PC-9 (cell line): ENCODE measurements around the gene SLC22A15. TPM values are rescaled to one million over a fixed set of nuclear protein-coding genes. Genes with fewer than 3 reads are reported as not detected.

Experiments used
- BruUV-seq: library from RNA; stranded (reverse); fragments of 400-500 nt; replicated peaks from 2 replicates; lab custom pipeline; 2021; lab: Mats Ljungman, UMichigan
- CTCF ChIA-PET: fragments of 300-600 bp; sonication (Branson Sonifier 250); formaldehyde crosslinking; loops from one replicate; lab custom pipeline; 2022; ENCODE audit warnings: antibody characterized with exemption; lab: Charles Lee
- POLR2A ChIA-PET: fragments of 300-600 bp; sonication (Branson Sonifier 250); formaldehyde crosslinking; loops from one replicate; lab custom pipeline; 2022; ENCODE audit warnings: antibody characterized with exemption; ENCODE audit not compliant: unreplicated experiment; lab: Charles Lee
- DNase-seq, 2 experiments: peaks; one replicate each; pipeline versions ENCODE4 v3.0.0 to v3.0.0-alpha.2; 2015 to 2022; ENCODE audit warnings: mixed read lengths in 1 of 2
- H2AFZ ChIP-seq: fragments of 200-600 bp; sonication (generic); 2 replicates; pipeline ENCODE4 v1.8.1; 2017; ENCODE audit warnings: antibody characterized with exemption
- H3F3A ChIP-seq: fragments of 200-600 bp; sonication (generic); 2 replicates; pipeline ENCODE4 v1.8.1; 2017; ENCODE audit warnings: antibody characterized with exemption, mild to moderate bottlenecking, low read depth; ENCODE audit not compliant: insufficient read depth
- H3K27ac ChIP-seq: fragments of 200-600 bp; sonication (generic); 2 replicates; pipeline ENCODE4 v1.6.1; 2016; ENCODE audit warnings: mixed run types
- H3K27me3 ChIP-seq: fragments of 200-600 bp; sonication (generic); 2 replicates; pipeline ENCODE4 v1.6.1; 2016; ENCODE audit warnings: low read depth, mixed run types; ENCODE audit not compliant: insufficient read depth
- H3K36me3 ChIP-seq: fragments of 200-600 bp; sonication (generic); 2 replicates; pipeline ENCODE4 v1.6.1; 2016; ENCODE audit warnings: low read depth, mixed run types
- H3K4me1 ChIP-seq: fragments of 200-600 bp; sonication (generic); replicated peaks from 2 replicates; pipeline ENCODE4 v1.6.1; 2016; ENCODE audit warnings: mixed run types; ENCODE audit not compliant: insufficient read depth
- H3K4me2 ChIP-seq: fragments of 200-600 bp; sonication (generic); 2 replicates; pipeline ENCODE4 v1.6.1; 2017; ENCODE audit warnings: mixed run types
- H3K4me3 ChIP-seq: fragments of 200-600 bp; sonication (generic); 2 replicates; pipeline ENCODE4 v1.6.1; 2016; ENCODE audit warnings: mixed run types
- H3K79me2 ChIP-seq: fragments of 200-600 bp; sonication (generic); 2 replicates; pipeline ENCODE4 v1.6.1; 2017; ENCODE audit warnings: low read depth, mixed run types
- H3K9me2 ChIP-seq: fragments of 200-600 bp; sonication (generic); 2 replicates; pipeline ENCODE4 v1.8.1; 2017; ENCODE audit warnings: mild to moderate bottlenecking; ENCODE audit not compliant: insufficient read depth
- H3K9me3 ChIP-seq: fragments of 200-600 bp; sonication (generic); 2 replicates; pipeline ENCODE4 v1.8.1; 2016; ENCODE audit warnings: low read depth; ENCODE audit not compliant: insufficient read depth
- H4K20me1 ChIP-seq: fragments of 200-600 bp; sonication (generic); 2 replicates; pipeline ENCODE4 v1.8.1; 2017; ENCODE audit not compliant: insufficient read depth
- CTCF ChIP-seq: fragments of 200-600 bp; sonication (generic); conservative IDR thresholded peaks from 2 replicates; pipeline ENCODE4 v1.6.1; 2017; ENCODE audit warnings: mixed run types, antibody characterized with exemption, mild to moderate bottlenecking, moderate library complexity
- EZH2 ChIP-seq: fragments of 200-600 bp; sonication (generic); IDR thresholded peaks from 2 replicates; pipeline ENCODE4 v1.8.0; 2017; ENCODE audit warnings: antibody characterized with exemption, low read depth
- intact Hi-C: fragments of 100-400 bp; cut with micrococcal nuclease; formaldehyde crosslinking; loops from one replicate; pipeline ENCODE4 v1.10.0; 2022; ENCODE audit not compliant: unreplicated experiment
- total RNA-seq: library from RNA; stranded (reverse); gene quantifications from 2 replicates; pipeline ENCODE4 v1.2.3, GENCODE V29; 2021

SLC22A15 gene
- total RNA-seq, 1 experiment from 2014 or later: 1.8 TPM

DNA sequence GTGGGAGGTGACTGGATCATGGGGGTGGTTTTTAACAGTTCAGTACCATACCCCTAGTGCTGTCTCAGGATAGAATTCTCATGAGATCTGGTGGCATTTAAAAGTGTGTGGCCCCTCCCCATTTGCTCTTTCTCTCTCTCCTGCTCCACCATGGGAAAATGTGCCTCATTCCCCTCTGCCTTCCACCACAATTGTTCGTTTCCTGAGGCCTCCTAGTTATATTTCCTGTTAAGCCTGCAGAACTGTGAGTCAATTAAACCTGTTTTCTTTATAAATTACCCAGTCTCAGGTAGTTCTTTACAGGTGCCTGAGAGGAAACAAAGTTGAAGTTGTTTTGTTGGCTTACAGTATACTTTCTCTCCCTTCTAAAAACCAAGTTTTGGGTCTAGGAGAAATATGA, 23.1 kb upstream of the SLC22A15 start:
- 0 out of 2 replicates have a peak, but pooled peaks cover 4% of the 10 kb centered on the region for H3F3A ChIP-seq
- H3K79me2 ChIP-seq: no peaks in the 10 kb centered on the region
- no peaks in the 10 kb centered on the region for H4K20me1 ChIP-seq
- ChIA-PET CTCF (no interaction called here), POLR2A (no interaction called here)
- no TSS peak for BruUV-seq
- no peaks in the 10 kb centered on the region for H3K9me3 ChIP-seq
- H3K9me2 ChIP-seq: 0 out of 2 replicates have a peak, but pooled peaks cover 9% of the 10 kb centered on the region
- H3K4me1 ChIP-seq: peaks cover 15% of the 10 kb centered on the region
- intact Hi-C loops: no loop called here
- peak overlapping the region; percentile 48 for H2AFZ ChIP-seq
- no peaks in the 10 kb centered on the region for H3K27me3 ChIP-seq
- no peak for DNase-seq
- H3K27ac ChIP-seq: no peak overlapping the region
- no peak overlapping the region for H3K4me2 ChIP-seq
- H3K4me3 ChIP-seq: no peak overlapping the region
- TF ChIP-seq CTCF (no peak), EZH2 (no peak)
- H3K36me3 ChIP-seq: no peaks in the 10 kb centered on the region

DNA sequence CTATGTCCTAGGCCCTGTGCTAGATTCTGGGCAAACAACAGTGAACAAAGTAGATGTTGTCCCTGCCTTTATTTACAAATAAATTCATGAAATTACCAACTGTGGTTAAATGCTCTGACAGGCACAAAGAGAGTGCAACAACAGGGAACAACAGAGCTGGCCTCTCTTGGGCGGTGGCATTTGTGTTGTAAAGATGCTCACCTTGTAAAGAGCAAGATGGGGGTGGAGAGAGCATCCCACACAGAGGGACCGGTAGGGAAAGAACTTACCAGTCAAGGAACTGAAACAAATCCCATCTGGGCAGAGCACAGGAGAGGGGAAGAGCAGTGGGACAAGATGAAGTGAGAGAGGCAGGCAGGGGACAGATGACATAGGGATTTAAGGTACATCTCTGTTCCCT, 21.6 kb upstream of the SLC22A15 start:
- H3K4me2 ChIP-seq: no peak overlapping the region
- H3K27me3 ChIP-seq: no peaks in the 10 kb centered on the region
- H3K36me3 ChIP-seq: no peaks in the 10 kb centered on the region
- intact Hi-C loops: no loop called here
- POLR2A ChIA-PET: no interaction called here
- TF ChIP-seq EZH2 (no peak), CTCF (no peak)
- DNase-seq: no peak
- no peaks in the 10 kb centered on the region for H4K20me1 ChIP-seq
- H3F3A ChIP-seq: 0 out of 2 replicates have a peak, but pooled peaks cover 4% of the 10 kb centered on the region
- no TSS peak for BruUV-seq
- CTCF ChIA-PET: no interaction called here
- H3K9me3 ChIP-seq: no peaks in the 10 kb centered on the region
- H3K4me3 ChIP-seq: no peak overlapping the region
- peaks cover 15% of the 10 kb centered on the region for H3K4me1 ChIP-seq
- H2AFZ ChIP-seq: no peak overlapping the region
- no peak overlapping the region for H3K27ac ChIP-seq
- no peaks in the 10 kb centered on the region for H3K79me2 ChIP-seq
- H3K9me2 ChIP-seq: 0 out of 2 replicates have a peak, but pooled peaks cover 9% of the 10 kb centered on the region

DNA sequence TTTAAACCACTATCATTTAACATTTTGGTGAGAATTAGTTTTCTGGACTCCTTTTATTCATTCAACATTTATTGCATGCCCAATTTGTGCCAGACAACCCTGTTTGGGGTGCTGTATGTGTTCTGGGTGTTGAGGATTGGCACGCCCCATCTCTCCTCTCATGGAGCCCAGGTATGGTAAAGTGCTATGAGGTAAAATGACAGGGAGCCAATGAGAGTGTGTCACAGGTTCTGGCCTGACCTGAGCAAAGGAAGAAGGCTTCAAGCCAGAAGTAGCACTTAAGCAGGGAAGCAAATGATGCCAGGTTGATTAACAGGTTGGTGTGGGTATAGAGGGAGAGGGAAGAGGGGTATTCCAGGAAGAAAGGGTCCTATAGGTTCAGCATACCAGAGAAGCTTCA, 21.1 kb upstream of the SLC22A15 start:
- TF ChIP-seq EZH2 (no peak), CTCF (no peak)
- intact Hi-C loops: no loop called here
- Histone ChIP-seq H4K20me1 (no peaks in the 10 kb centered on the region), H3K27me3 (no peaks in the 10 kb centered on the region), H3K9me2 (0 out of 2 replicates have a peak, but pooled peaks cover 9% of the 10 kb centered on the region), H3K36me3 (no peaks in the 10 kb centered on the region), H3F3A (0 out of 2 replicates have a peak, but pooled peaks cover 4% of the 10 kb centered on the region), H3K4me2 (no peak overlapping the region), H3K9me3 (no peaks in the 10 kb centered on the region), H3K4me3 (no peak overlapping the region), H3K4me1 (peaks cover 15% of the 10 kb centered on the region), H3K27ac (no peak overlapping the region), H2AFZ (no peak overlapping the region), H3K79me2 (no peaks in the 10 kb centered on the region)
- BruUV-seq: no TSS peak
- DNase-seq: no peak
- POLR2A ChIA-PET: no interaction called here
- CTCF ChIA-PET: no interaction called here
